CD8-positive, alpha-beta memory T cell (primary cell): ENCODE results near the gene GFOD2. TPM values are rescaled to one million over a fixed set of nuclear protein-coding genes. Genes with fewer than 3 reads are reported as not detected.
"Not testable (repeated sequence)": the region's sequence is repeated elsewhere in the genome, so short reads cannot be mapped to it uniquely, and the experiment has no call there.

Source experiments
- CTCF ChIA-PET: fragments of 350-600 bp; sonication (Branson Sonifier 250); formaldehyde crosslinking; loops from one replicate; lab custom pipeline; 2021; ENCODE audit warnings: antibody characterized with exemption; lab: Charles Lee
- POLR2A ChIA-PET: fragments of 350-600 bp; sonication (Branson Sonifier 250); formaldehyde crosslinking; loops from one replicate; lab custom pipeline; 2021; ENCODE audit warnings: antibody characterized with exemption; lab: Charles Lee
- DNase-seq, 5 donors: peaks; one replicate each; pipeline versions ENCODE4 v3.0.0 to v3.0.0-alpha.2; 2020 to 2022; ENCODE audit warnings: mixed read lengths in 1 of 5
- H3K27ac ChIP-seq: one replicate; pipeline ENCODE4 v1.7.0; 2013; ENCODE audit warnings: low read depth, mild to moderate bottlenecking, low read length, moderate library complexity
- H3K27me3 ChIP-seq: 2 replicates; pipeline ENCODE4 v1.7.0; 2013; ENCODE audit warnings: low read length, mild to moderate bottlenecking; ENCODE audit not compliant: insufficient read depth, poor library complexity, severe bottlenecking
- H3K36me3 ChIP-seq: 2 replicates; pipeline ENCODE4 v1.7.0; 2013; ENCODE audit warnings: mild to moderate bottlenecking, low read length, moderate library complexity; ENCODE audit not compliant: insufficient read depth
- H3K4me1 ChIP-seq: 2 replicates; pipeline ENCODE4 v1.7.0; 2013; ENCODE audit warnings: mild to moderate bottlenecking, low read length, moderate library complexity; ENCODE audit not compliant: insufficient read depth
- H3K4me3 ChIP-seq: 2 replicates; pipeline ENCODE4 v1.7.0; 2013; ENCODE audit warnings: mild to moderate bottlenecking, low read length
- H3K9me3 ChIP-seq: 2 replicates; pipeline ENCODE4 v1.7.0; 2013; ENCODE audit warnings: mild to moderate bottlenecking, low read length
- H3K27ac Mint-ChIP-seq, 8 donors: one replicate each; pipeline ENCODE4 v1.8.0; 2020 to 2021; ENCODE audit warnings: mixed read lengths in 8 of 8, mild to moderate bottlenecking in 6 of 8, inconsistent platforms in 3 of 8, moderate library complexity in 3 of 8
- H3K27me3 Mint-ChIP-seq, 2 donors: one replicate each; pipeline ENCODE4 v1.8.0; 2020 to 2021; ENCODE audit warnings: mixed read lengths in 2 of 2, mild to moderate bottlenecking in 1 of 2, moderate library complexity in 1 of 2
- H3K36me3 Mint-ChIP-seq, 3 donors: one replicate each; pipeline ENCODE4 v1.8.0; 2020 to 2021; ENCODE audit warnings: mixed read lengths in 3 of 3, inconsistent platforms in 1 of 3, mild to moderate bottlenecking in 1 of 3
- H3K4me1 Mint-ChIP-seq, 3 donors: one replicate each; pipeline ENCODE4 v1.8.0; 2020 to 2021; ENCODE audit warnings: mixed read lengths in 3 of 3, inconsistent platforms in 1 of 3, mild to moderate bottlenecking in 1 of 3
- H3K4me3 Mint-ChIP-seq, 7 donors: one replicate each; pipeline ENCODE4 v1.8.0; 2020 to 2021; ENCODE audit warnings: mixed read lengths in 7 of 7, mild to moderate bottlenecking in 6 of 7, moderate library complexity in 4 of 7, inconsistent platforms in 2 of 7
- H3K9me3 Mint-ChIP-seq, 5 donors: one replicate each; pipeline ENCODE4 v1.8.0; 2020 to 2022; ENCODE audit warnings: mixed read lengths in 5 of 5, mild to moderate bottlenecking in 3 of 5, moderate library complexity in 2 of 5, inconsistent platforms in 1 of 5
- polyA plus RNA-seq: library from polyadenylated mRNA; unstranded; fragments of 300-500 nt; fragmentation: Illumina TruSeq; gene quantifications from one replicate; pipeline ENCODE4 v1.2.3, GENCODE V29; 2021
- total RNA-seq, 2 experiments: library from RNA; stranded (reverse); gene quantifications; one replicate each; pipeline ENCODE4 v1.2.3, GENCODE V29; 2021

The GFOD2 gene
- total and polyA plus RNA-seq, 3 experiments from 2014 or later, result 11.2 to 23.7 (median 21.3) TPM

GRCh38 chr16:67760956-67761230 is 41.8 kb upstream of the GFOD2 start:
- ChIA-PET CTCF (interaction anchor here (1.2 kb wide), 1 partner anchor 214 kb away, joined by 3 read pairs; no protein-coding TSS in a partner anchor), POLR2A (no interaction called here)
- Mint-ChIP-seq H3K9me3 (no peaks in the 10 kb centered on the region), H3K27ac (peak overlapping the region in 6 of 8 donors; percentile 44 to 92 (median 78)), H3K27me3 (no peaks in the 10 kb centered on the region), H3K4me1 (peaks cover 9 to 24% (median 17%) of the 10 kb centered on the region in 3 donors), H3K36me3 (peaks cover 0 to 50% (median 5%) of the 10 kb centered on the region in 3 donors), H3K4me3 (no peak overlapping the region)
- Histone ChIP-seq H3K4me1 (no peaks in the 10 kb centered on the region), H3K9me3 (no peaks in the 10 kb centered on the region), H3K27ac (no peak overlapping the region), H3K27me3 (no peaks in the 10 kb centered on the region), H3K36me3 (peaks cover 4% of the 10 kb centered on the region), H3K4me3 (no peak overlapping the region)
- DNase-seq, result no peak

GRCh38 chr16:67760206-67760955 is 41.3 kb upstream of the GFOD2 start:
- Mint-ChIP-seq H3K9me3 (no peaks in the 10 kb centered on the region), H3K4me1 (peaks cover 9 to 24% (median 17%) of the 10 kb centered on the region in 3 donors), H3K27ac (peak overlapping the region in 5 of 8 donors; percentile 44 to 87 (median 74)), H3K36me3 (peaks cover 0 to 50% (median 4%) of the 10 kb centered on the region in 3 donors), H3K27me3 (no peaks in the 10 kb centered on the region), H3K4me3 (no peak overlapping the region)
- POLR2A ChIA-PET, result no interaction called here
- Histone ChIP-seq H3K4me3 (no peak overlapping the region), H3K9me3 (no peaks in the 10 kb centered on the region), H3K27ac (no peak overlapping the region), H3K4me1 (no peaks in the 10 kb centered on the region), H3K36me3 (peaks cover 4% of the 10 kb centered on the region), H3K27me3 (no peaks in the 10 kb centered on the region)
- DNase-seq, result no peak
- CTCF ChIA-PET, result interaction anchor here (1.2 kb wide), 1 partner anchor 213 kb away, joined by 3 read pairs; no protein-coding TSS in a partner anchor

GRCh38 chr16:67758966-67759365 is 39.9 kb upstream of the GFOD2 start:
- H3K27me3 Mint-ChIP-seq, result no peaks in the 10 kb centered on the region
- peak overlapping the region in 2 of 8 donors; percentile 73 to 80 for H3K27ac Mint-ChIP-seq
- H3K9me3 ChIP-seq, result no peaks in the 10 kb centered on the region
- ChIA-PET CTCF (interaction anchor here (0.9 kb wide), 1 partner anchor 11 kb away, joined by 3 read pairs; no protein-coding TSS in a partner anchor), POLR2A (no interaction called here)
- H3K4me3 Mint-ChIP-seq, result no peak overlapping the region
- peaks cover 4% of the 10 kb centered on the region for H3K36me3 ChIP-seq
- no peaks in the 10 kb centered on the region for H3K9me3 Mint-ChIP-seq
- no peaks in the 10 kb centered on the region for H3K27me3 ChIP-seq
- H3K36me3 Mint-ChIP-seq, result peaks cover 0 to 47% (median 5%) of the 10 kb centered on the region in 3 donors
- H3K4me1 Mint-ChIP-seq, result peaks cover 9 to 24% (median 15%) of the 10 kb centered on the region in 3 donors
- no peaks in the 10 kb centered on the region for H3K4me1 ChIP-seq
- no peak overlapping the region for H3K4me3 ChIP-seq
- no peak for DNase-seq
- no peak overlapping the region for H3K27ac ChIP-seq

DNA sequence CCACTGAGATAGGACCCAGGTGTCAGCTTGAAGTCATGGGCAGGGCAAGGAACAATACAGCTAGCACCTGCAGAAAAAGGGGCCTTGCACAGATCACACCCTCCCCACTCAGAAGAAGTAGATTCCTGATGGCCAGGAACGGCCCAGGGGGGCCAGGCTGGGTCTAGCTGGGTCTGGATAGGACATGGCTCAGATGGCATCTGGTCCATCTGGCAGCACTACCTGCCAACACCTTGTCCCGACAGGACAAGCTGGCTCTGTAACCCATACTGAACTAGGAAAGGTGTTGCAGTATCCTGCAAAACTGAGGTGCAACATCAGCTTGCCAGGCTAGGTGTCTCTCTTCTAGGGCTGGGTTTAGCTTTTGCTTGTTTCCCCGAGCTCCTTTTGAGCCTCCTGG is 38.9 kb upstream of the GFOD2 start:
- no peak overlapping the region for H3K27ac ChIP-seq
- H3K27me3 Mint-ChIP-seq, result no peaks in the 10 kb centered on the region
- DNase-seq, result no peak
- no peak overlapping the region for H3K4me3 ChIP-seq
- H3K4me1 Mint-ChIP-seq, result peaks cover 9 to 21% (median 15%) of the 10 kb centered on the region in 3 donors
- H3K9me3 Mint-ChIP-seq, result no peaks in the 10 kb centered on the region
- H3K27me3 ChIP-seq, result no peaks in the 10 kb centered on the region
- H3K36me3 ChIP-seq, result peaks cover 4% of the 10 kb centered on the region
- H3K4me3 Mint-ChIP-seq, result no peak overlapping the region
- peak overlapping the region in 1 of 8 donors; percentile 66 for H3K27ac Mint-ChIP-seq
- ChIA-PET CTCF (interaction anchor here (0.9 kb wide), 2 partner anchors 12 to 28 kb away, joined by 3 read pairs; no protein-coding TSS in a partner anchor), POLR2A (no interaction called here)
- peaks cover 0 to 47% (median 10%) of the 10 kb centered on the region in 3 donors for H3K36me3 Mint-ChIP-seq
- H3K9me3 ChIP-seq, result no peaks in the 10 kb centered on the region
- H3K4me1 ChIP-seq, result no peaks in the 10 kb centered on the region

- Histone ChIP-seq H3K9me3 (no peaks in the 10 kb centered on the region), H3K4me3 (no peak overlapping the region), H3K27me3 (no peaks in the 10 kb centered on the region), H3K4me1 (no peaks in the 10 kb centered on the region), H3K27ac (no peak overlapping the region), H3K36me3 (no peaks in the 10 kb centered on the region)
- DNase-seq, result no peak
- H3K27me3 Mint-ChIP-seq, result no peaks in the 10 kb centered on the region
- H3K4me3 Mint-ChIP-seq, result no peak overlapping the region
- CTCF ChIA-PET, result no interaction called here
- peaks cover 0 to 4% (median 2%) of the 10 kb centered on the region in 3 donors for H3K4me1 Mint-ChIP-seq
- POLR2A ChIA-PET, result no interaction called here
- peak overlapping the region in 2 of 8 donors; percentile 36 to 48 for H3K27ac Mint-ChIP-seq
- no peaks in the 10 kb centered on the region for H3K9me3 Mint-ChIP-seq
- peaks cover 0 to 25% (median 6%) of the 10 kb centered on the region in 3 donors for H3K36me3 Mint-ChIP-seq
Measured at GRCh38 chr16:67752641-67753040, 33.5 kb upstream of the GFOD2 start.

DNA sequence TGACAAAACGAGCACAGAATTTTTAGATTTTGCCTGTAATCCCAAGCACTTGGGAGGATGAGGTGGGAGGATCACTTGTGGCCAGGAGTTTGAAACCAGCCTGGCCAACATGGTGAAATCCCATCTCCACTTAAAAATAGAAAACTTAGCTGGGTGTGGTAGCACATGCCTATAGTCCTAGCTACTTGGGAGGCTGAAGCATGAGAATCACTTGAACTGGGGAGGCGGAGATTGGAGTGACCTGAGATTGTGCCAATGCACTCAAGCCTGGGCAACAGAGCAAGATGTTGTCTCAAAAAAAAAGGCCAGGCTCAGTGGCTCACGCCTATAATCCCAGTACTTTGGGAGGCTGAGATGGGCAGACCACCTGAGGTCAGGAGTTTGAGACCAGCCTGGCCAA is 32.2 kb upstream of the GFOD2 start:
- H3K4me3 ChIP-seq, POLR2A ChIA-PET, H3K27ac ChIP-seq, H3K9me3 ChIP-seq, H3K9me3 Mint-ChIP-seq, DNase-seq, H3K36me3 ChIP-seq, H3K4me3 Mint-ChIP-seq, H3K27me3 ChIP-seq, H3K27me3 Mint-ChIP-seq, H3K4me1 ChIP-seq, H3K27ac Mint-ChIP-seq, H3K4me1 Mint-ChIP-seq: not testable (repeated sequence)
- CTCF ChIA-PET, result interaction anchor here (0.6 kb wide), 1 partner anchor 18 kb away, joined by 3 read pairs; no protein-coding TSS in a partner anchor
- H3K36me3 Mint-ChIP-seq, result peaks cover 0 to 28% (median 7%) of the 10 kb centered on the region in 3 donors

GRCh38 chr16:67750466-67750865 is 31.4 kb upstream of the GFOD2 start:
- H3K27me3 ChIP-seq, result no peaks in the 10 kb centered on the region
- H3K27ac Mint-ChIP-seq, result peak overlapping the region in 2 of 8 donors; percentile 11 to 60
- H3K27me3 Mint-ChIP-seq, result no peaks in the 10 kb centered on the region
- H3K4me3 Mint-ChIP-seq, result no peak overlapping the region
- H3K4me1 Mint-ChIP-seq, result peaks cover 0 to 4% (median 2%) of the 10 kb centered on the region in 3 donors
- H3K4me1 ChIP-seq, result no peaks in the 10 kb centered on the region
- no peak for DNase-seq
- CTCF ChIA-PET, result no interaction called here
- H3K36me3 ChIP-seq, result no peaks in the 10 kb centered on the region
- H3K27ac ChIP-seq, result no peak overlapping the region
- POLR2A ChIA-PET, result no interaction called here
- no peak overlapping the region for H3K4me3 ChIP-seq
- H3K9me3 Mint-ChIP-seq, result no peaks in the 10 kb centered on the region
- peaks cover 0 to 28% (median 7%) of the 10 kb centered on the region in 3 donors for H3K36me3 Mint-ChIP-seq
- H3K9me3 ChIP-seq, result no peaks in the 10 kb centered on the region

GRCh38 chr16:67749436-67750078 is 30.4 kb upstream of the GFOD2 start:
- Mint-ChIP-seq H3K27ac (peak overlapping the region in 1 of 8 donors; percentile 29), H3K4me1 (peaks cover 0 to 4% (median 2%) of the 10 kb centered on the region in 3 donors), H3K36me3 (peaks cover 0 to 28% (median 7%) of the 10 kb centered on the region in 3 donors), H3K27me3 (no peaks in the 10 kb centered on the region), H3K4me3 (peak overlapping the region in 1 of 7 donors; percentile 79), H3K9me3 (no peaks in the 10 kb centered on the region)
- no peaks in the 10 kb centered on the region for H3K27me3 ChIP-seq
- H3K27ac ChIP-seq, result no peak overlapping the region
- no peak overlapping the region for H3K4me3 ChIP-seq
- ChIA-PET POLR2A (no interaction called here), CTCF (no interaction called here)
- DNase-seq, result no peak
- H3K36me3 ChIP-seq, result no peaks in the 10 kb centered on the region
- no peaks in the 10 kb centered on the region for H3K9me3 ChIP-seq
- no peaks in the 10 kb centered on the region for H3K4me1 ChIP-seq
